Neutrophil (primary cell): ENCODE measurements around the gene WDR82.

Source experiments
- H3K27ac ChIP-seq: fragments of 200-600 bp; sonication (generic); 2 replicates; pipeline ENCODE4 v1.5.1; 2016; ENCODE audit warnings: mild to moderate bottlenecking, moderate library complexity
- H3K27me3 ChIP-seq: fragments of 200-600 bp; sonication (generic); 2 replicates; pipeline ENCODE4 v1.6.0; 2016; ENCODE audit warnings: mild to moderate bottlenecking
- H3K36me3 ChIP-seq: fragments of 200-600 bp; sonication (generic); 2 replicates; pipeline ENCODE4 v1.5.1; 2017
- H3K4me1 ChIP-seq, 2 experiments: fragments of 200-600 bp in 1 of 2; sonication (generic) in 1 of 2; 1 replicate in 1 of 2; 2 replicates in 1 of 2; pipeline versions ENCODE4 v1.5.1 to v1.6.1; 2013 to 2016; ENCODE audit warnings: low read depth in 1 of 2, low read length in 1 of 2, mild to moderate bottlenecking in 1 of 2, moderate library complexity in 1 of 2; ENCODE audit not compliant: control insufficient read depth in 1 of 2, insufficient read depth in 1 of 2
- H3K4me3 ChIP-seq, 2 experiments: fragments of 200-600 bp in 1 of 2; sonication (generic) in 1 of 2; 1 replicate in 1 of 2; 2 replicates in 1 of 2; pipeline ENCODE4 v1.5.1; 2013 to 2016; ENCODE audit warnings: low read depth in 1 of 2, low read length in 1 of 2, mild to moderate bottlenecking in 1 of 2, moderate library complexity in 1 of 2
- H3K9me3 ChIP-seq: fragments of 200-600 bp; sonication (generic); 2 replicates; pipeline ENCODE4 v1.5.1; 2016
- CTCF ChIP-seq: fragments of 200-600 bp; sonication (generic); IDR thresholded peaks from 2 replicates; pipeline ENCODE4 v1.5.1; 2016; ENCODE audit warnings: antibody characterized with exemption

Gene WDR82

GRCh38 chr3:52278510-52279069 is at the start of gene WDR82:
WDR82 (minus strand) TSS chr3:52278649; CDS start chr3:52278361, 288 bp downstream.
- TF ChIP-seq CTCF = peak; percentile 47
- Histone ChIP-seq H3K27ac (peak within 1 kb of the TSS; percentile 98), H3K36me3 (peaks cover 4% of the 10 kb centered on the region), H3K4me1 (peaks cover 43 to 47% of the 10 kb centered on the region in 2 experiments), H3K4me3 (peak within 1 kb of the TSS; percentile 70 to 96), H3K9me3 (no peaks in the 10 kb centered on the region), H3K27me3 (no peaks in the 10 kb centered on the region)

GRCh38 chr3:52327486-52328290 is 49.2 kb upstream of the WDR82 start:
- no peaks in the 10 kb centered on the region for H3K9me3 ChIP-seq
- H3K27me3 ChIP-seq = no peaks in the 10 kb centered on the region
- H3K36me3 ChIP-seq = peaks cover 66% of the 10 kb centered on the region
- no peak overlapping the region for H3K4me3 ChIP-seq
- no peak overlapping the region for H3K27ac ChIP-seq
- H3K4me1 ChIP-seq = no peaks in the 10 kb centered on the region
- TF ChIP-seq CTCF = no peak

GRCh38 chr3:52326976-52327375 is 48.5 kb upstream of the WDR82 start:
- TF ChIP-seq CTCF = no peak
- H3K27me3 ChIP-seq = no peaks in the 10 kb centered on the region
- H3K36me3 ChIP-seq = peaks cover 64% of the 10 kb centered on the region

GRCh38 chr3:52325686-52326085 is 47.2 kb upstream of the WDR82 start:
- TF ChIP-seq CTCF = no peak
- Histone ChIP-seq H3K9me3 (no peaks in the 10 kb centered on the region), H3K27me3 (no peaks in the 10 kb centered on the region), H3K4me3 (no peak overlapping the region), H3K27ac (no peak overlapping the region), H3K36me3 (peaks cover 59% of the 10 kb centered on the region), H3K4me1 (no peaks in the 10 kb centered on the region)

More at GRCh38 chr3:52326976-52327375, 48.5 kb upstream of the WDR82 start:
- Histone ChIP-seq H3K4me1 (no peaks in the 10 kb centered on the region), H3K27ac (no peak overlapping the region), H3K9me3 (no peaks in the 10 kb centered on the region), H3K4me3 (no peak overlapping the region)

- Histone ChIP-seq H3K9me3 (no peaks in the 10 kb centered on the region), H3K27ac (no peak overlapping the region), H3K4me1 (no peaks in the 10 kb centered on the region), H3K27me3 (no peaks in the 10 kb centered on the region), H3K4me3 (no peak overlapping the region), H3K36me3 (peaks cover 58% of the 10 kb centered on the region)
- no peak for TF ChIP-seq CTCF
These were observed 46.2 kb upstream of the WDR82 start for GRCh38 chr3:52324676-52325075.
